RPMI7951 (cell line): Measurements from ENCODE around the gene INSRR. TPM values are rescaled to one million over a fixed set of nuclear protein-coding genes. Genes with fewer than 3 reads are reported as not detected.

ENCODE experiments used
- DNase-seq: peaks from one replicate; pipeline ENCODE4 v3.0.0-alpha.2; 2012; ENCODE audit warnings: low read depth
- total RNA-seq: library from RNA; depleted of rRNA; stranded (reverse); fragments of >200 nt; shearing (Covaris generic); gene quantifications from 2 replicates; pipeline ENCODE4 v1.2.3, GENCODE V29; 2014

The INSRR gene
- total RNA-seq, 1 experiment from 2014 or later: not detected

DNA sequence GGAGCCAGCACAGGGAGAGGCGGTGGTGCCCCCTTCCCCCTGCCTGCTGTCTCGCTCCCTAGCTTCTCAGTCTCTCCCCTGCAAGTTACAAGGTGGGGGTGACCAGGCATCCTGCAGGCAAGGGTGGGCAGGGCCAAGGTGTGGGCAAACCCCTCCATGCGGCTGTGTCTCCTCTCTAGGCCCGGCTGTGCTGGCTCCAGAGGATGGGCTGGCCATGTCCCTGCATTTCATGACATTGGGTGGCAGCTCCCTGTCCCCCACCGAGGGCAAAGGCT, 16.4 kb upstream of the INSRR start:
- no peak for DNase-seq

DNA sequence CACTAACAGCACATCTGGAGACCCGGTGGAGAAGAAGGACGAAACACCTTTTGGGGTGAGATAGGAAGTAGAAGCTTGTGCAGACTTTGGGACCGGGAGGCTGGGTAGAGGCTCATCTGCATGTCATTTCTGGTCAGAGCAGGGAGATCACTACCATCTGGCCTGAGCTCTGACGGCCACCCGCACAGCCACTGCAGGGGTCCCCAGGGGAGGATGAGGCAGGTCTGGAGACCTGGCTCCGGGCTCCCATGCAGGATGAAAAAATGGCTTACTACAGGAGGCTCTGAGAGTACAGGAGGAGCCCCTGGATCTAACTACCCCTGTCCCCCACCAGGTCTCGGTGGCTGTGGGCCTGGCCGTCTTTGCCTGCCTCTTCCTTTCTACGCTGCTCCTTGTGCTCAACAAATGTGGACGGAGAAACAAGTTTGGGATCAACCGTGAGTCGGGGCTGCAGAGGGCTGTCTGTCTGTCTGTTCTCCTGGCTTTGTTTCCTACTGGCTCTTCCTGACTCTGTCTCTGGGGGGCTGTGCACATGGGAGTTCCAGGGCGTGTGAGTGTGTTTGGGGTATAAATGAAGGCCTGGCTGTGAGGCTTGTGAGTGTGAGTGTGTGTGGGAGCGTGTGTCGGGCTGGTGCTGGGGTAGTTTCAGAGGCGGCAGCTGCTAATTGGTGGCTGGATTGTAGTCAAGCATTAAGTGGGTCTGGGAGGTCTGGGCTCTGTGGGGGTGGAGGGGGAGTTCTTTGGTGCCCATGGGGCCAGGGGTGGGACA, 15.8 kb upstream of the INSRR start:
- no peak for DNase-seq

DNA sequence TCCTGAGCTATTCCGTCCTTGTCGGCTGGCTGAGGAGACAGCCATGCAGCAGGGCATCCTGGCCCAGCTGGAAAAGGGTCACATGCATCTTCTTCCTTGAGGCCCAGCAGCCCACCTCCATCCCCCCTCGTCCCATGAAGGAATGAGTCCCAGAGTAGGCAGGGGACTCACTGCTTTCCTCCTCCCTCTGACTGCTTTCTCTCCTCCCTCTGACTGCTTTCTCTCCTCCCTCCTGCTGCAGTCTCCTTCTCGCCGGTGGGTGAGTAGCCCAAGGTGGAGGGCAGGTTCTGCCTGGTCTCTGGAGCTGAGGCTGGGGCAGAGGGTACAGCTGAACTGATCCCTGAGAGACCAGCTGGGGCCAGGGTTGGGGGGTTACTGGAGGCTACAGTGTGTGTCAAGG, 15.2 kb upstream of the INSRR start:
- DNase-seq: no peak

DNA sequence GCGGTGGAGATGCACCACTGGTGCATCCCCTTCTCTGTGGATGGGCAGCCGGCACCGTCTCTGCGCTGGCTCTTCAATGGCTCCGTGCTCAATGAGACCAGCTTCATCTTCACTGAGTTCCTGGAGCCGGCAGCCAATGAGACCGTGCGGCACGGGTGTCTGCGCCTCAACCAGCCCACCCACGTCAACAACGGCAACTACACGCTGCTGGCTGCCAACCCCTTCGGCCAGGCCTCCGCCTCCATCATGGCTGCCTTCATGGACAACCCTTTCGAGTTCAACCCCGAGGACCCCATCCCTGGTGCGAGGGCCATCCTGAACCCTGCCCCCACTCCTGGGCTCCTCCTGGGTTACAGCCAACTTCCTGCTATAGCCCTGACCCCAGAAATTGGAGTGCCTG, 14.7 kb upstream of the INSRR start:
- no peak for DNase-seq

GRCh38 chr1:156869455-156869854, 10.5 kb upstream of the INSRR start:
- DNase-seq: no peak

- DNase-seq: no peak
These were observed 9.4 kb upstream of the INSRR start for GRCh38 chr1:156868341-156868740.

- no peak for DNase-seq
These were observed 7.5 kb upstream of the INSRR start for GRCh38 chr1:156866249-156866909.

GRCh38 chr1:156865865-156866248, 6.9 kb upstream of the INSRR start:
- no peak for DNase-seq

DNA sequence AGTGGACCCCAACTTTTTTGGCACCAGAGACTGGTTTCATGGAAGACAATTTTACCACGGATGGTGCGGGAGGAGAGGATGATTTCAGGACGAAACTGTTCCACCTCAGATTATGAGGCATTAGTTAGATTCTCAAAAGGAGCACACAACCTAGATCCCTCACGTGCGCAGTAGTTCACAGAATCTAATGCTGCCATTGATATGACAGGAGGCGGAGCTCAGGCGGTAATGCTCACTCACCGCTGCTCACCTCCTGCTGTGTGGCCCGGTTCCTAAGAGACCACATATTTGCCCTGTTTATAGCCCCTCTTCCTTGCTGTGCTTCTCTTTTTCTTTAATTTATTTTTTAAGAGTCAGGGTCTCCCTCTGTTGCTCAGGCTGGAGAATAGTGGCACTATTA, 6.3 kb upstream of the INSRR start:
- DNase-seq: no peak

DNA sequence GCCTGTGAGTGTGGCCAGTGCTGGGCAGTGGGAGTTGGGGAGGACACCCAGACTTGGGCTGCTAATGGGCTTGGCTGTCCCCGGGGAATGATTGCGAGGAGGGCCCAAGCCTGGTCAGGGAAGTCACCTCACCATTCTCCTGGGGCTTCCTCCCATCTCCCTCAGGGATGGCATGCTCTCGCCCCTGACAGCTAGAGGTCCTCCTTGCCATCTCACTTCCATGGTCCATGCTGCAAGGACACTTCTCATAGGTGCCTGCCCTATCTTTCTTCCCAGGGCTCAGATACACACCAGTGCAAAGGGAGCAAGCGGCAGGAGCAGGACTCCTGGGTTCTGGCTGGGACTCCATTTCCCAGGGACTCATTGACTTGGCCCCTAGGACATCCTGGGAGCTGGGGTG, 5.9 kb upstream of the INSRR start:
- no peak for DNase-seq

DNA sequence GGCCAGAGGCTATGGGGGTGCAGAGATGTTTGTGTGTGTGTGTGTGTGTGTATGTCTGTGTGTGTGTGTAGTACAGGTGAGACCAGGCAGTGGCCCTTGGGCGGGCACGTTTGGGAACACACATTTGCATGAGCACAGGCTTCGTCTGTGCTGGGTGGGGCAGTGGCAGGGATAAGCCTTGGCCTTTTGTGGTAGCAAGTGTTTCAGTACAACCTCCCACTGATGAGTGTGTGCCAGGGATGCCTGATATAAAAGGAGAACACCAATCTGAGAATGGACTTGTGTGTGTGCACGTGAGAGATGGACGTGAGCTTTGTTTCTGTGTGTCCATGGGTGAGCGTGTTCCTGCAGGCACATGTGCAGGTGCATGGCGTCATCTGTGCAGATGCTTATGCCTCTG, 4.7 kb upstream of the INSRR start:
- DNase-seq: no peak

- no peak for DNase-seq
These were observed 4.2 kb upstream of the INSRR start for GRCh38 chr1:156862997-156863599.

DNA sequence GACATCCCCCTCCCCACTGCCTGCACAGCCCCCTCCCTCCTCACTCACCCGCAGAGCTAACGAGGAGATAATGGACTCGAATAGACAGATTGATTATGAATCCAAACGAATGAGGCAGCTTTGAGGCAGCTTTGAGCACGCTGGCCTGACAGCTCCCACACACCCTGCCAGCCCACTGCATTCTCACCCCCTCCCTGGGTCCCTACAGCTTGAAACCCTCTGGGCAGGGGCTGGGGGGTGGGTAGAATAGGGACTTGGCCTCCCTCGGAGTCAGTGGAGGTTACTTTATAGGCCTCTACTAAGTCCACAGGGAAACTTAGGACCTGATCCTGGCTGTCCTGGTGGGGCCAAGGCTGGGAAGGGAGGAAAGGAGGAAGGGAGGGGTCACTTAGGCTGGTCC, 3.7 kb upstream of the INSRR start:
- no peak for DNase-seq

DNA sequence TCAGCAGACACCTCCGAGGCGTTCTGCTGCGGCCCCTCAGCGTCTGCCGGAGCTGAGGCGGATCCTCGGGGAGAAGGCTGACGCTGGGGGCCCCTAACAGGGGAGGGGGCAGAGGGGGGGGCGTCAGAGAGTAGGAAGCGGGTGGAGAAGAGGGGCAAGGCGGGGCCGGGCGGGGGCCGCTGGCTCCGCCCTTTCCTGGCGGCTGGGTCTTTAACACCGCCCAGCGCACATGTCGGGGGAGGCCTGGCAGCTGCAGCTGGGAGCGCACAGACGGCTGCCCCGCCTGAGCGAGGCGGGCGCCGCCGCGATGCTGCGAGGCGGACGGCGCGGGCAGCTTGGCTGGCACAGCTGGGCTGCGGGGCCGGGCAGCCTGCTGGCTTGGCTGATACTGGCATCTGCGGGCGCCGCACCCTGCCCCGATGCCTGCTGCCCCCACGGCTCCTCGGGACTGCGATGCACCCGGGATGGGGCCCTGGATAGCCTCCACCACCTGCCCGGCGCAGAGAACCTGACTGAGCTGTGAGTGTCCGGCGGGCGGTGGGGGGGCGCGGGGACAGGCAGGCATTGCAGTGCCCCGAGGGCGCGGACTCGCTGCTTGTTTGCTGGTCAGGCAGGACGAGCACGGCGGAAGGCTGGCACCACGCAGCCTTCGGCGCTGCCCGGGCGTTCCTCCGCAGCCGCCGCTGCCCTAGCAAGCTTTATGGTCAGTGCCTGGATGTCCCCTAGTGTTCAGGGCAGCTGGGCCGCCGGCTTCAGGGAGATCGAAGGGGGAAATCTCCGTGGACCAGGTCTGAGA, 1.9 kb upstream of the INSRR start, which contains the start of gene NTRK1:
TSS of gene NTRK1 (plus strand) at position 238 of the 796 bp plus-strand sequence. CDS start at position 308, 70 bp downstream.
- peak; percentile 19 for DNase-seq

GRCh38 chr1:156860113-156860627, 1.3 kb upstream of the INSRR start:
- DNase-seq: peak; percentile 33

DNA sequence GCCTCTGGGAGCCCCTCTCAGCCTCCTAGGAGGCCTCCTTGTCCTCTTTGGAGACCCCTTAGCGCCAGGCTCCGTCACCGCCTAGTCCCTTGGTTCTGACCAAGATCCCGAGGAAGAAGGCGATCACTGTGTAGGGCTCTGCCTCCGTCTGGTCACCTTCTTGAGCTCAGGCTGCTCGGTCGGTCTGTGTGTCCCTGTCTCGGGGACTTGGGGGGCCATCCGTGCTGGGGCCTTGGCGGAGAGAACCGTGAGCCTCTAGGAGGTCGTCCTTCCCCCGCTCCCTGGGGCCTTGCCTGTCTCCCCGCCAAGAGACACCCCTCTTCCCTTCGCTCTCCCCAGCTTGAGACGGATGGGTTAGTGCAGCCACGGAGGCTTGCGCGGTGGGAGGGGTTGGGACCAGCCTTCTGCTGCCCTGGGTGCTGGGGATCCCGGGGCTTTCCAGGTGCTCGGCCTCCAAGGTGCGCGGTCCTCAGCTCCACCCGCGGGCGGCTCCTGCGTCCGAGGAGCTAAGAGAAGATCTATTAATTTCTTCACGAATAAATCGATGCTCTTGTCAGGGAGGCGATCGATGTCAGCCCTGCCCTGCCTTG, 701 bp upstream of the INSRR start:
- no peak for DNase-seq

- no peak for DNase-seq
These were observed 361 bp downstream of the INSRR start for GRCh38 chr1:156858555-156858956.

DNA sequence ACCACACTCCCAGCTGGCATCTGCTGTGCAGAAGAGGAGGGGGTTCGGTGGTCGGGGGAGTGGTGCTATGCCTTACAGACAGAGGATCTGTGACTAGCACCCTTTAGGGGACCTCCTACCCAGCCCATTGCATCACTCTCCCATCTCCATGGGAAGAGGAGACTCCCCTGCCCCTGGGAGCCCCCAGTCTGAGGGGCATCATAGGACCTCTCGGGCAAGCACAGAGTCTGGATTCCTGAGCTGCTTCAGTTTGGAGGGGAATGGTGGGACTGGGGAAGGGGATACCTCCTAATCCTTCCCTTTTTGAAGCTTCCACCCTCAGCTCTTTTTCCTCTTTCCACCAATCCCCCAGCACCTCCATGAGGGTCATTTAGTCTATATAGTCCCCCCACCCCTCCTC, 1.4 kb downstream of the INSRR start:
- DNase-seq: no peak

DNA sequence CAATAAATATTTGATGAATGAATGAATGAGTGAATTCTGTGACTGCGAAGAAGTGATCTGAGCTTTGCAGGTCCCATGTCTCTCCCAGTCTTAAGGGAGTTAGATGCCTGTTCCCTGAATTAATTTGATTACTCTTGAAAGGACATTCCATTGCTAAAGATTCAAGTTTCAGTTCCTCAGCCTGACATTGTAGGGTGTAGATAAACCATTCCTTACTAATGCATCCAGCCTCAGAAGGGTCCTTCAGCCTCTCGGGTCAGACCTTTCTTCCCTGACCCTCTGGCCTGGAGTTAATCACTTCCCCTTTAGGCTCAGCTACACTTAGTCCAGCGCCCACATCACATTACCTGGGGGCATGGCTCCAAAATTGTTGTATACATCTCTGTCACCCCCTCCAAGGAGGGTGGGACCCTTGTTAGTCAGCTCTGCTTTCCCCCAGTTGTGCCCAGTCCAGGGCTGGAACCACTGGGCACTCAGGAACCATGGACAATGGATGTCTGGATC, 2.6 kb downstream of the INSRR start:
- no peak for DNase-seq

DNA sequence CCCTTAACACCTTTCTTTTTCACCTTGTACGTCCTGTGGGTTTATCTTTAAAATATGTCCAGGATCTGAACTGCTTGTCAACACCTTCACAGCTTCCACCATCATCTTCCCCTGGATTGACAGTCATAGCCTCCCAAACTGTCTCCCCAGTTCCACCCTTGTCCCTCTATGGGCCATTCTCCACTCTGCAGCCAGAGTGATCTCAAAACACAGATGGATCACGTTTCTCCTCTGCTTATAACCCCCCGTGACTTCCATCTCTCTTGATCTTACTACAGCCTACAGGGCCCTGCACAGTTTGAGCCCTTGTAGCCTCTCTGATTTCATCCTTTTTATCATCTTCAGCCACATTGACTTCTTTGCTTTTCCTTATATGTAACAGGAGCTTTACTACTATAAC, 4.3 kb downstream of the INSRR start:
- DNase-seq: no peak

DNA sequence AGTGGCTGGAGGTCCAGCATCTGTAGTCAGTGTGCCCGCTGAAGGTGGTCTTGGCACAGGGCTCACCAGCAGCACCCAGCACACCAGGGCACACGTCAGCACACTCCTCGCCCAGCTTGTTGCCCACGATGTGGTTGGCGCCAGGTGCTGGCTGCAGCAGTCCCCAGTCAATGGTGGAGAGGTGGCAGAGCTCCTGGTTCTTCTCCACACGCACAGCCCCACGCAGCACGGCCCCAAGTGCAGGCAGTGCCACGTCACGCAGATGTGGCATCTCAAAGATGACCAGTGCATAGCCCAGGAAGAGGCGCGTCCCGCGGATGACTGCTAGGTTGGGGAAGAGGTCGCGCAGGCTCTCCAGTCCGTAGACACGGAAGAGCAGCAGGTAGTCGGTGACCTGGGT, 5.2 kb downstream of the INSRR start:
- DNase-seq: no peak

DNA sequence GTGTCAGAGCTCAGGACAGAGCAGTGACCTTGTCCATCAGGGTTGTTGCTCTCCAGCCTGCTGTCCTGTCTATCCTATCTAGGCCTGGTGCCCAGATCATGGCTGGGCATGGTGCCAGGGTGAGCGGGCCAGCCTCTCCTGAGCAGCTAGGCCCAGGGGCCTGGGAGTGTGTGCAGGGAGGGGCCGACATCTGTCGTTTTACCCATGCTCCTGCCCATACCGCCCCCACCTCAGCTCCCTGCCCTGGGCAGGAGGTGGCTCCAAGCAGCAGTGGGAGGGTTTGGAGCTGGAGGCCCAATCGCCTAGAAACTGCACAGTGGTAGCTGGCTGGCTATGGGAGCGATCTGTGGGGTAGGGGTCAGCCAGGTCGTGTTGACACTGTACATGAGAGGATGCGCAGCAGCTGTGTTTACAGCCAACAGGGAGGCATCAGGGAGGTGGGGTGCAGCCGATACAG, 6.5 kb downstream of the INSRR start:
- peak; percentile 40 for DNase-seq
